NCI-H69 (cell line): Measurements from ENCODE around the gene RRP1.

Source experiments
- DNase-seq: peaks from one replicate; lab custom pipeline; 2025; lab: John Stamatoyannopoulos, UW

Gene RRP1

GRCh38 chr21:43801006-43801783 lies 11.8 kb downstream of the RRP1 start:
- no peak for DNase-seq

GRCh38 chr21:43802713-43803313 lies 13.4 kb downstream of the RRP1 start:
- no peak for DNase-seq

- no peak for DNase-seq
Measured at GRCh38 chr21:43803558-43804300, 14.4 kb downstream of the RRP1 start.

GRCh38 chr21:43805275-43805800 lies 16.0 kb downstream of the RRP1 start:
- no peak for DNase-seq

GRCh38 chr21:43806017-43806710 lies 16.8 kb downstream of the RRP1 start:
- no peak for DNase-seq

- DNase-seq: no peak
Measured at GRCh38 chr21:43808367-43808766, 19.0 kb downstream of the RRP1 start.

GRCh38 chr21:43808832-43809251 lies 19.5 kb downstream of the RRP1 start:
- no peak for DNase-seq

- DNase-seq: no peak
Measured at GRCh38 chr21:43809346-43809799, 20.0 kb downstream of the RRP1 start.

- no peak for DNase-seq
Measured at GRCh38 chr21:43809853-43810504, 20.6 kb downstream of the RRP1 start.

- peak; percentile 90 for DNase-seq
Measured at GRCh38 chr21:43810505-43811261, 21.3 kb downstream of the RRP1 start.

GRCh38 chr21:43811262-43812105 lies 22.1 kb downstream of the RRP1 start:
- DNase-seq: peak; percentile 74

- peak; percentile 93 for DNase-seq
Measured at GRCh38 chr21:43812139-43812821, 22.9 kb downstream of the RRP1 start.

- peak; percentile 61 for DNase-seq
Measured at GRCh38 chr21:43812957-43813655, 23.7 kb downstream of the RRP1 start.

- no peak for DNase-seq
Measured at GRCh38 chr21:43813656-43813980, 24.2 kb downstream of the RRP1 start.

- DNase-seq: peak; percentile 91
Measured at GRCh38 chr21:43814215-43815106, 25.1 kb downstream of the RRP1 start.

- DNase-seq: peak; percentile 93
Measured at GRCh38 chr21:43815107-43815613, 25.8 kb downstream of the RRP1 start.

- DNase-seq: no peak
Measured at GRCh38 chr21:43815991-43816390, 26.6 kb downstream of the RRP1 start.
